Measurements from ENCODE around the gene WDR46.
"Not testable (repeated sequence)": the region's sequence is repeated elsewhere in the genome, so short reads cannot be mapped to it uniquely, and the experiment has no call there.

The WDR46 gene

GRCh38 chr6:33280539-33280938 is 8.5 kb downstream of the WDR46 start:
- no peak overlapping the region for H3K27ac ChIP-seq (ENCODE audit: low read depth, low read length)
- H3K9me3 ChIP-seq (ENCODE audit: control insufficient read depth, insufficient read depth, low read depth, low read length) = no peaks in the 10 kb centered on the region

DNA sequence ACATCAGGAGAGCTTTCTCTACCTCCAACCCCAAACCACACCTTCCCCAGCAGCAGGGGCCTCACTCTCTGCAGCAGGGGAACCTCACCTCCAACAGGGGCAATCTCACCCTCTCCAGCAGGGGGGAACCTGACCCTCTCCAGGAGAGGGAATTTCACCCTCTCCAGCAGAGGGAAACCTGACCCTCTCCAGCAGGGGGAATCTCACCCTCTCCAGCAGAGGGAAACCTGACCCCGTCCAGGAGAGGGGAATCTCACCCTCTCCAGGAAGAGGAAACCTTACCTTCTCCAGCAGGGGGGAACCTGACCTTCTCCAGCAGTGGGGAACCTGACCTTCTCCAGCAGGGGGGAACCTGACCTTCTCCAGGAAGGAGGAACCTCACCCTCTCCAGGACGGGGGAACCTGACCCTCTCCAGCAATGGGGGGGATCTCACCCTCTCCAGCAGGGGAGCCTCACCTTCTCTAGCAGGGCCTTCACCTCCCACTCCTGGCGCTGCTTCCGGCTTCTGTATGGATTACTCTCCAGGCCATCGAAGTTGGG is 9.0 kb downstream of the WDR46 start:
- Histone ChIP-seq H3K27me3 (ENCODE audit: control insufficient read depth, insufficient read depth, low read length) (no peaks in the 10 kb centered on the region), H3K36me3 (ENCODE audit: control insufficient read depth, insufficient read depth, low read length) (peaks cover 77% of the 10 kb centered on the region), H3K9ac (ENCODE audit: low read length) (no peak overlapping the region), H3K27ac (ENCODE audit: low read depth, low read length) (no peak overlapping the region), H3K9me3 (ENCODE audit: control insufficient read depth, insufficient read depth, low read depth, low read length) (no peaks in the 10 kb centered on the region), H3K4me1 (ENCODE audit: control insufficient read depth, insufficient read depth, low read length) (peaks cover 9% of the 10 kb centered on the region; the same call in 1 of the 2 replicates), H3K4me3 (ENCODE audit: low read depth, low read length) (no peak overlapping the region)

More at GRCh38 chr6:33280539-33280938, 8.5 kb downstream of the WDR46 start:
- no peak overlapping the region for H3K9ac ChIP-seq (ENCODE audit: low read length)
- H3K27me3 ChIP-seq (ENCODE audit: control insufficient read depth, insufficient read depth, low read length) = no peaks in the 10 kb centered on the region
- H3K4me1 ChIP-seq (ENCODE audit: control insufficient read depth, insufficient read depth, low read length) = peaks cover 9% of the 10 kb centered on the region; the same call in 1 of the 2 replicates
- peaks cover 72% of the 10 kb centered on the region for H3K36me3 ChIP-seq (ENCODE audit: control insufficient read depth, insufficient read depth, low read length)
- H3K4me3 ChIP-seq (ENCODE audit: low read depth, low read length) = no peak overlapping the region

DNA sequence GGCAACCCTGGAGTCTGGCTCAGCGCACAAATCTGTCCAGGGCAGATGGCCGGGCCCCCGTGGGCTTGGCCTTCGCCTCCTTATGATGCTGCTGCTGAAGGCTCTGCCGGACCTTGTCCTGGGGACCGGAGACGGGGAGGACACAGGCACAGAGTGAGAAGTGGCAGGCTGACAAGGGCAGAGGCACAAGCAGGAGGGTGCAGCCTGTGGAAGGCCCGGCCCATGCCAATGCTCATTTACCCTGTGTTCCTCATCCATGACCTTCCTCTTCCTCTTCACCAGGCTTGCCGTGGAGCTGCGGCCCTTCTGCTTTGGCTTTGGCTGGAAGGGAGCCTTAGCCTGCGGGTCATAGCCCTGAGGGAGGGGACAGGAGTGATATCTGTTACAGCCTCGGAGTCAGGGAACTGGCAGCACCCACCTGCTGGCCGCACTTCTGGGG is 9.8 kb downstream of the WDR46 start:
- no peak overlapping the region for H3K9ac ChIP-seq (ENCODE audit: low read length)
- H3K36me3 ChIP-seq (ENCODE audit: control insufficient read depth, insufficient read depth, low read length) = peaks cover 78% of the 10 kb centered on the region
- no peaks in the 10 kb centered on the region for H3K9me3 ChIP-seq (ENCODE audit: control insufficient read depth, insufficient read depth, low read depth, low read length)
- H3K27me3 ChIP-seq (ENCODE audit: control insufficient read depth, insufficient read depth, low read length) = no peaks in the 10 kb centered on the region
- peaks cover 17% of the 10 kb centered on the region; the same call in 1 of the 2 replicates for H3K4me1 ChIP-seq (ENCODE audit: control insufficient read depth, insufficient read depth, low read length)
- no peak overlapping the region for H3K4me3 ChIP-seq (ENCODE audit: low read depth, low read length)
- H3K27ac ChIP-seq (ENCODE audit: low read depth, low read length) = no peak overlapping the region

- Histone ChIP-seq H3K4me3 (ENCODE audit: low read depth, low read length) (no peak overlapping the region), H3K27ac (ENCODE audit: low read depth, low read length) (no peak overlapping the region), H3K4me1 (ENCODE audit: control insufficient read depth, insufficient read depth, low read length) (peaks cover 20% of the 10 kb centered on the region; the same call in 1 of the 2 replicates), H3K9me3 (ENCODE audit: control insufficient read depth, insufficient read depth, low read depth, low read length) (no peaks in the 10 kb centered on the region), H3K36me3 (ENCODE audit: control insufficient read depth, insufficient read depth, low read length) (peaks cover 80% of the 10 kb centered on the region), H3K9ac (ENCODE audit: low read length) (no peak overlapping the region), H3K27me3 (ENCODE audit: control insufficient read depth, insufficient read depth, low read length) (no peaks in the 10 kb centered on the region)
Observed at GRCh38 chr6:33278810-33279209, 10.2 kb downstream of the WDR46 start.

- Histone ChIP-seq H3K36me3 (ENCODE audit: control insufficient read depth, insufficient read depth, low read length) (peaks cover 80% of the 10 kb centered on the region), H3K4me3 (ENCODE audit: low read depth, low read length) (peak overlapping the region; percentile 88; the same call in 1 of the 2 replicates), H3K4me1 (ENCODE audit: control insufficient read depth, insufficient read depth, low read length) (peaks cover 20% of the 10 kb centered on the region; the same call in 1 of the 2 replicates), H3K9me3 (ENCODE audit: control insufficient read depth, insufficient read depth, low read depth, low read length) (no peaks in the 10 kb centered on the region), H3K27me3 (ENCODE audit: control insufficient read depth, insufficient read depth, low read length) (no peaks in the 10 kb centered on the region), H3K27ac (ENCODE audit: low read depth, low read length) (no peak overlapping the region), H3K9ac (ENCODE audit: low read length) (peak overlapping the region; percentile 93)
Observed at GRCh38 chr6:33278392-33278741, 10.7 kb downstream of the WDR46 start.

- Histone ChIP-seq H3K27ac (ENCODE audit: low read depth, low read length) (peak overlapping the region; percentile 86), H3K9me3 (ENCODE audit: control insufficient read depth, insufficient read depth, low read depth, low read length) (no peaks in the 10 kb centered on the region), H3K27me3 (ENCODE audit: control insufficient read depth, insufficient read depth, low read length) (no peaks in the 10 kb centered on the region), H3K9ac (ENCODE audit: low read length) (peak overlapping the region; percentile 93), H3K4me3 (ENCODE audit: low read depth, low read length) (peak overlapping the region; percentile 88), H3K4me1 (ENCODE audit: control insufficient read depth, insufficient read depth, low read length) (peaks cover 20% of the 10 kb centered on the region; the same call in 1 of the 2 replicates), H3K36me3 (ENCODE audit: control insufficient read depth, insufficient read depth, low read length) (peaks cover 83% of the 10 kb centered on the region)
Observed at GRCh38 chr6:33277663-33278391, 11.2 kb downstream of the WDR46 start.

DNA sequence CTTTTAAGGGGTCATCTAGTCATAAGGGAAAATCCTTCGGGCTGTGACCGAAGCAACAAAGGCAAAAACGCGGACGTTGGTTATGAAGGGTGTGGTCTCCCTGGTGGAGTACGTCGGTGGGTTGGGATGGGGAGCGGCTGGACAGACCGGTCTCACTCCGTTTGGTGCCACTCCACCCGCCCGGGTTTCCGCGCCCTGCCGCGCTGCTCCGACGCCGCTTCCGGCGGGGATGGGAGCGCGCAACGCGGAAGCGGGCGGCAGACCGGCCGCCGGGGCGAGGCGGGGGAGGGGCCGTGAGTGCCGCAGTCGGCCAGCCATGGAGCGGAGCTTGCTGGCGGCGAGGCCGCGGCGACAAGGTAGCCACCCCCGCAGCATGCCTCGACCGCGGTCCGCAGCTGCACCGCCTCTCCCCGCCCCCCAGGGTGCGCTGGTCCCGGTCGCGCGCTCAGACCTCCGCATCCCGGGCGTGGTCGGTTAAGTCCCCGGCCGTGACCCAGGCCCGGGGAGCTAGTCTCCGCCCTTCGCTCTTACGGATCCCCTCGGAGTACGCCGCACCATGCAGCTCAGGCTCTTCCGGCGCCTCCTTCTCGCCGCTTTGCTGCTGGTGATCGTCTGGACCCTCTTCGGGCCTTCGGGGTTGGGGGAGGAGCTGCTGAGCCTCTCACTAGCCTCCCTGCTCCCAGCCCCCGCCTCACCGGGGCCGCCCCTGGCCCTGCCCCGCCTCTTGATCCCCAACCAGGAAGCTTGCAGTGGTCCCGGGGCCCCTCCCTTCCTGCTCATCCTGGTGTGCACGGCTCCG is 12.0 kb downstream of the WDR46 start, which contains the start of gene B3GALT4:
Gene B3GALT4, plus strand, starts transcription at position 260 of the 799 bp plus-strand sequence. Its CDS starts 297 bp downstream, at position 557.
- Histone ChIP-seq H3K27me3 (ENCODE audit: control insufficient read depth, insufficient read depth, low read length) (no peaks in the 10 kb centered on the region), H3K4me3 (ENCODE audit: low read depth, low read length) (peak within 1 kb of the TSS; percentile 88), H3K36me3 (ENCODE audit: control insufficient read depth, insufficient read depth, low read length) (peaks cover 83% of the 10 kb centered on the region), H3K27ac (ENCODE audit: low read depth, low read length) (peak within 1 kb of the TSS; percentile 86), H3K9ac (ENCODE audit: low read length) (peak within 1 kb of the TSS; percentile 93), H3K9me3 (ENCODE audit: control insufficient read depth, insufficient read depth, low read depth, low read length) (no peaks in the 10 kb centered on the region), H3K4me1 (ENCODE audit: control insufficient read depth, insufficient read depth, low read length) (peaks cover 20% of the 10 kb centered on the region; the same call in 1 of the 2 replicates)

DNA sequence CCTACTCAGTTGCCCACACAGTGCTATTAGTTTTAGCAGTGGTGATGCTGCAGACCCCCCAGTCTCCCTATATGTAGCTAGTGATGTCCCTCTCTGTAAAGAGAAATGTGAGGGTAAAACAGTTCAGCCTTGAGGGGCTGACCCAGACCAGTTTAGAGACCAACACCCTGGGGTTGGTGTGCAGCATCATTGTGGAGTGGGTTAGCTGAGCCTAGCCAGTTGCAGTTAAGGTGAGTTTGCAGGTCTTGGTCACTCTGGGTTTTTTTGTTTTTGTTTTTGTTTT is 12.5 kb downstream of the WDR46 start:
- Histone ChIP-seq H3K36me3 (ENCODE audit: control insufficient read depth, insufficient read depth, low read length) (peaks cover 81% of the 10 kb centered on the region), H3K9ac (ENCODE audit: low read length) (peak overlapping the region; percentile 93)

GRCh38 chr6:33275795-33276580 is 13.1 kb downstream of the WDR46 start:
- H3K4me3 ChIP-seq (ENCODE audit: low read depth, low read length) = peak overlapping the region; percentile 88
- H3K27me3 ChIP-seq (ENCODE audit: control insufficient read depth, insufficient read depth, low read length); H3K27ac ChIP-seq (ENCODE audit: low read depth, low read length); H3K9me3 ChIP-seq (ENCODE audit: control insufficient read depth, insufficient read depth, low read depth, low read length): not testable (repeated sequence)
- H3K9ac ChIP-seq (ENCODE audit: low read length) = peak overlapping the region; percentile 93
- H3K36me3 ChIP-seq (ENCODE audit: control insufficient read depth, insufficient read depth, low read length) = peaks cover 75% of the 10 kb centered on the region
- peaks cover 20% of the 10 kb centered on the region; the same call in 1 of the 2 replicates for H3K4me1 ChIP-seq (ENCODE audit: control insufficient read depth, insufficient read depth, low read length)

More for the DNA sequence above, 12.5 kb downstream of the WDR46 start:
- Histone ChIP-seq H3K9me3 (ENCODE audit: control insufficient read depth, insufficient read depth, low read depth, low read length) (no peaks in the 10 kb centered on the region), H3K4me1 (ENCODE audit: control insufficient read depth, insufficient read depth, low read length) (peaks cover 20% of the 10 kb centered on the region; the same call in 1 of the 2 replicates), H3K27me3 (ENCODE audit: control insufficient read depth, insufficient read depth, low read length) (no peaks in the 10 kb centered on the region), H3K27ac (ENCODE audit: low read depth, low read length) (peak overlapping the region; percentile 86), H3K4me3 (ENCODE audit: low read depth, low read length) (peak overlapping the region; percentile 88)
